Adrenal gland (tissue), 5 donors: ENCODE measurements around the gene ANXA7.

Source experiments
- CTCF ChIP-seq, 6 experiments: fragments of 450-650 bp in 4 of 6; fragments of 200-600 bp in 2 of 6; sonication (generic) in 1 of 6; IDR thresholded peaks; 1 replicate in 5 of 6; 2 replicates in 1 of 6; pipeline versions ENCODE4 v1.5.1 to v1.8.0; 2016 to 2021; ENCODE audit warnings: antibody characterized with exemption in 6 of 6, mild to moderate bottlenecking in 2 of 6, moderate library complexity in 1 of 6
- POLR2A ChIP-seq, 2 donors: fragments of 450-650 bp; IDR thresholded peaks; one replicate each; pipeline ENCODE4 v1.6.1; 2017; ENCODE audit warnings: antibody characterized with exemption in 2 of 2, mild to moderate bottlenecking in 2 of 2, moderate library complexity in 1 of 2
- donor health status: DM: no; HTN: no; CAD: no.

- no peak for TF ChIP-seq POLR2A (IDR thresholded peaks at IDR 0.05)
- TF ChIP-seq CTCF (IDR thresholded peaks at IDR 0.05): no peak
Observed at GRCh38 chr10:73408978-73409521, 4.8 kb downstream of the ANXA7 start.
